Measurements from ENCODE around the gene GTF2A1L. TPM values are rescaled to one million over a fixed set of nuclear protein-coding genes. Genes with fewer than 3 reads are reported as not detected.

GTF2A1L gene
- total RNA-seq, 2 donors from 2014 or later = 1.0 TPM; not detected in 1

GRCh38 chr2:48668992-48669391 is 51.3 kb downstream of the GTF2A1L start:
- ATAC-seq (no peak), DNase-seq (no peak)
- no peaks in the 10 kb centered on the region for H3K36me3 ChIP-seq (replicated peaks in 1 of 2; ENCODE audit: insufficient read depth in 1 of 2, low read depth in 2 of 2)
- intact Hi-C loops (cut with DNase I) = no loop called here
- H3K9me3 ChIP-seq = no peaks in the 10 kb centered on the region
- H3K4me3 ChIP-seq = no peak overlapping the region
- 44 to 50% methylated on average over 1 of the region's 1 CpG for WGBS, 2 donors
- H3K27me3 ChIP-seq = no peaks in the 10 kb centered on the region
- no peak overlapping the region for H3K27ac ChIP-seq
- no peaks in the 10 kb centered on the region for H3K4me1 ChIP-seq
- TF ChIP-seq, protein P1, sequence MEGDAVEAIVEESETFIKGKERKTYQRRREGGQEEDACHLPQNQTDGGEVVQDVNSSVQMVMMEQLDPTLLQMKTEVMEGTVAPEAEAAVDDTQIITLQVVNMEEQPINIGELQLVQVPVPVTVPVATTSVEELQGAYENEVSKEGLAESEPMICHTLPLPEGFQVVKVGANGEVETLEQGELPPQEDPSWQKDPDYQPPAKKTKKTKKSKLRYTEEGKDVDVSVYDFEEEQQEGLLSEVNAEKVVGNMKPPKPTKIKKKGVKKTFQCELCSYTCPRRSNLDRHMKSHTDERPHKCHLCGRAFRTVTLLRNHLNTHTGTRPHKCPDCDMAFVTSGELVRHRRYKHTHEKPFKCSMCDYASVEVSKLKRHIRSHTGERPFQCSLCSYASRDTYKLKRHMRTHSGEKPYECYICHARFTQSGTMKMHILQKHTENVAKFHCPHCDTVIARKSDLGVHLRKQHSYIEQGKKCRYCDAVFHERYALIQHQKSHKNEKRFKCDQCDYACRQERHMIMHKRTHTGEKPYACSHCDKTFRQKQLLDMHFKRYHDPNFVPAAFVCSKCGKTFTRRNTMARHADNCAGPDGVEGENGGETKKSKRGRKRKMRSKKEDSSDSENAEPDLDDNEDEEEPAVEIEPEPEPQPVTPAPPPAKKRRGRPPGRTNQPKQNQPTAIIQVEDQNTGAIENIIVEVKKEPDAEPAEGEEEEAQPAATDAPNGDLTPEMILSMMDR (IDR thresholded peaks at IDR 0.05) = no peak
- no peak for TF ChIP-seq POLR2A (IDR thresholded peaks at IDR 0.05)

GRCh38 chr2:48673581-48673980 is 55.9 kb downstream of the GTF2A1L start:
- intact Hi-C loops (cut with DNase I) = no loop called here
- DNase-seq (no peak), ATAC-seq (no peak)
- Histone ChIP-seq H3K27me3 (no peaks in the 10 kb centered on the region), H3K4me1 (no peaks in the 10 kb centered on the region), H3K9me3 (no peaks in the 10 kb centered on the region), H3K27ac (no peak overlapping the region), H3K36me3 (replicated peaks in 1 of 2; ENCODE audit: insufficient read depth in 1 of 2, low read depth in 2 of 2) (no peaks in the 10 kb centered on the region), H3K4me3 (no peak overlapping the region)
- TF ChIP-seq, protein P1 (IDR thresholded peaks at IDR 0.05) = no peak
- TF ChIP-seq POLR2A (IDR thresholded peaks at IDR 0.05) = no peak
- WGBS, 2 donors = 67 to 80% methylated on average over 4 of the region's 4 CpGs

GRCh38 chr2:48674933-48675332 is 57.3 kb downstream of the GTF2A1L start:
- ATAC-seq (no peak), DNase-seq (no peak)
- intact Hi-C loops (cut with DNase I) = no loop called here
- no peak overlapping the region for H3K4me3 ChIP-seq
- H3K9me3 ChIP-seq = no peaks in the 10 kb centered on the region
- 66 to 69% methylated on average over 2 of the region's 2 CpGs for WGBS, 2 donors
- no peak overlapping the region for H3K27ac ChIP-seq
- no peak for TF ChIP-seq POLR2A (IDR thresholded peaks at IDR 0.05)
- TF ChIP-seq, protein P1 (IDR thresholded peaks at IDR 0.05) = no peak
- no peaks in the 10 kb centered on the region for H3K27me3 ChIP-seq
- H3K36me3 ChIP-seq (replicated peaks in 1 of 2; ENCODE audit: insufficient read depth in 1 of 2, low read depth in 2 of 2) = no peaks in the 10 kb centered on the region
- H3K4me1 ChIP-seq = no peaks in the 10 kb centered on the region

GRCh38 chr2:48677450-48677849 is 59.8 kb downstream of the GTF2A1L start:
- H3K36me3 ChIP-seq (replicated peaks in 1 of 2; ENCODE audit: insufficient read depth in 1 of 2, low read depth in 2 of 2) = no peaks in the 10 kb centered on the region
- WGBS, 2 donors = 53 to 61% methylated on average over 2 of the region's 2 CpGs
- no peaks in the 10 kb centered on the region for H3K9me3 ChIP-seq
- DNase-seq (no peak), ATAC-seq (no peak)
- H3K4me3 ChIP-seq = no peak overlapping the region
- H3K27ac ChIP-seq = no peak overlapping the region
- no peak for TF ChIP-seq POLR2A (IDR thresholded peaks at IDR 0.05)
- TF ChIP-seq, protein P1 (IDR thresholded peaks at IDR 0.05) = no peak
- no peaks in the 10 kb centered on the region for H3K27me3 ChIP-seq
- no peaks in the 10 kb centered on the region for H3K4me1 ChIP-seq
- intact Hi-C loops (cut with DNase I) = no loop called here

GRCh38 chr2:48685126-48685525 is 67.5 kb downstream of the GTF2A1L start:
- no peaks in the 10 kb centered on the region for H3K36me3 ChIP-seq (replicated peaks in 1 of 2; ENCODE audit: insufficient read depth in 1 of 2, low read depth in 2 of 2)
- ATAC-seq (no peak), DNase-seq (no peak)
- no peak overlapping the region for H3K4me3 ChIP-seq
- 96 to 97% methylated on average over 1 of the region's 1 CpG for WGBS, 2 donors
- intact Hi-C loops (cut with DNase I) = no loop called here
- no peak overlapping the region for H3K27ac ChIP-seq
- TF ChIP-seq, protein P1 (IDR thresholded peaks at IDR 0.05) = no peak
- no peak for TF ChIP-seq POLR2A (IDR thresholded peaks at IDR 0.05)
- H3K27me3 ChIP-seq = no peaks in the 10 kb centered on the region
- H3K4me1 ChIP-seq = no peaks in the 10 kb centered on the region
- no peaks in the 10 kb centered on the region for H3K9me3 ChIP-seq

Data from body of pancreas (tissue), 4 donors.